AG09319 (cell line): ENCODE results near the gene CPZ.

ENCODE experiments used
- DNase-seq: peaks from one replicate; pipeline ENCODE4 v3.0.0-alpha.2; 2010; ENCODE audit warnings: low read depth; ENCODE audit errors: extremely low read depth
- TF ChIP-seq, protein P1 (sequence below): IDR thresholded peaks from 2 replicates; pipeline ENCODE4 v1.5.1; 2011; ENCODE audit warnings: low read depth, mild to moderate bottlenecking, inconsistent platforms, low read length, moderate library complexity

Gene CPZ

DNA sequence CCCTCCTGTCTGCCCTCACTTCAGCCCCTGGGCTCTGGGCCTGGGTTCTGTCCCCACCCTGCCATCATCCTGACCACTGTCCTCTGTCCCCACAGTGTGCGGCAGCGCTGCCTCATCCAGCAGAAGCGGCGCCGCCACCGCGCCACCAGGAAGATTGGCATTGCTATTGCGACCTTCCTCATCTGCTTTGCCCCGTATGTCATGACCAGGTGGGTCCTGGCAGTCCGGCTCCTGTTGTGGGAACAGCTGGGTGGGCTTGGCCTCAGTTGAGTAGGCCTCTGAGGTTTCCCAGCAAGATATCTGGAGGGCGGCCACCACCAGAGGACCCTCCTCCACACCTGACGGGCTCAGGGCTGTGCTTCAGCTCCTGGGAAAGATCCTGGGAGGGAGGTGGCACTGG is 10.1 kb upstream of the CPZ start:
- no peak for DNase-seq
- TF ChIP-seq, protein P1, sequence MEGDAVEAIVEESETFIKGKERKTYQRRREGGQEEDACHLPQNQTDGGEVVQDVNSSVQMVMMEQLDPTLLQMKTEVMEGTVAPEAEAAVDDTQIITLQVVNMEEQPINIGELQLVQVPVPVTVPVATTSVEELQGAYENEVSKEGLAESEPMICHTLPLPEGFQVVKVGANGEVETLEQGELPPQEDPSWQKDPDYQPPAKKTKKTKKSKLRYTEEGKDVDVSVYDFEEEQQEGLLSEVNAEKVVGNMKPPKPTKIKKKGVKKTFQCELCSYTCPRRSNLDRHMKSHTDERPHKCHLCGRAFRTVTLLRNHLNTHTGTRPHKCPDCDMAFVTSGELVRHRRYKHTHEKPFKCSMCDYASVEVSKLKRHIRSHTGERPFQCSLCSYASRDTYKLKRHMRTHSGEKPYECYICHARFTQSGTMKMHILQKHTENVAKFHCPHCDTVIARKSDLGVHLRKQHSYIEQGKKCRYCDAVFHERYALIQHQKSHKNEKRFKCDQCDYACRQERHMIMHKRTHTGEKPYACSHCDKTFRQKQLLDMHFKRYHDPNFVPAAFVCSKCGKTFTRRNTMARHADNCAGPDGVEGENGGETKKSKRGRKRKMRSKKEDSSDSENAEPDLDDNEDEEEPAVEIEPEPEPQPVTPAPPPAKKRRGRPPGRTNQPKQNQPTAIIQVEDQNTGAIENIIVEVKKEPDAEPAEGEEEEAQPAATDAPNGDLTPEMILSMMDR, result no peak

DNA sequence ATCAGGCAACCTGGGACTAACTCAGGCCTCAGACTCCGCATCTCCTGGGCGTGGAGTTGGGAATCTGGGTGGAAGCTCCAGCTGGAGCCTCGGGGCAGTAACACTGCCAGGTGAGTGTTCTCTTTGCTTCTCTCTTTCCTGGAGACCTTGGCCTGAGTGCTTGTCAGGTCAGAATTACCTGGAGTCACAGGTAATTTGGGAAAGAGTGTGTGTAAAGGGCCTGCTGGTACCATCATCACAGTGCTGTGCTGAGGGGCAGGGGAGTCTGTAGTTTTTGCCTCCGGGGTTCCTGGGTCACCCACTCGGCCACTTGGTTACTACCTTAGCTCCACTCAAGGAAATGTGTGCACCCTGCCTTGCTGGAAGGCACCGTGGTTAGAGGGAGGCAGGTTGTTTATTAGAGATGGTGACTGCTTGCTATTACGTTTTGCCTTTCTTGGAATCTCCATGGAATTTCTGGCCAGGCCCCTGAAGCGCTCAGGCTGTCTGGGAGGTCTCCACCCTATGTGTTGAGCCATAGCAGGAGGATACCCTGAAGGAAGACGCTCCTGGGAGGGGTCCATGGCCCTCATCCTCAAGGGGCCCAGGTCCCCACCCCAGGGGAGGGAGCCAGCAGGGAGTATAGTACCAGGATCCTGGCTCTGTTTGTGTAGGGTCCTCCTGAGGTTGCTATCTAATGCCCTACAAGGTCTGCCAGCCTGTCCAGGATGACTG is 9.5 kb upstream of the CPZ start:
- TF ChIP-seq, protein P1, result no peak
- no peak for DNase-seq

DNA sequence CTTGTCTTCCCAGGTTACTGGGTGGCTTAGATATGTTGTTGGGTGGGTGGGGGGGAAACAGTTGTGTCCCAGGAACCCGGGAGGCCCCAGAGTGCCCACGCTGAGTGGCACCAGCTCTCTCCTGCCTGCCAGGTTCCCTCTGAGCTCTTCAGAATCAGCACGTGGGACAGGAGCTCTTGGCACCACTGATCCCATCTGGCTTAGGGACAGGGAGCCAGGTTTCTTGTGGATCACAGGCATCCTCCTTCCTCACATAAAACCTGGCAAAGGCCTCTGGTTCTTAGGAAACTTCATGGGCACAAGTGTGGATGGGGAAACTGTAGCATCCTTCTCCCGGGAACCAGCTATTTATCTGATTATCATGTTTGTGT is 8.9 kb upstream of the CPZ start:
- TF ChIP-seq, protein P1, result no peak
- no peak for DNase-seq

DNA sequence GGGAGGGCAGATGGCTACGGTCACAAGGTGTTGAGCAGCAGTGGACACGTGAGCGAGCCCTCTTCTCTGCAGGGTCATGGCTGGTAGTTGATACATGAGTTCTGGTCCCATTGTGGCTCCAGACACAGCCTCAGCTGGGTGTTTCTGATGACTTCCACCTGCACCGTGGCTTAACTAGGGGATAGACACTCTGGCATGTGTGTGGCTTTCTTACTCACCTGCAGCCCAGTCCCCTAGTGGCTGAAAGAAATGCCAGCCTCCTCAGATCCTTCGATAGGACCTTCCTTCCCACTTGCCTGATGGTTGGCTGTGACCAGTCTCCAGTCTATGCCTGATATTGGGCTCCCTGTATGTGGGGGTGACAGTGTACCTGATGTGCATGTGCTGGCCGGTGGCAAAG is 7.4 kb upstream of the CPZ start:
- TF ChIP-seq, protein P1, result no peak
- no peak for DNase-seq

DNA sequence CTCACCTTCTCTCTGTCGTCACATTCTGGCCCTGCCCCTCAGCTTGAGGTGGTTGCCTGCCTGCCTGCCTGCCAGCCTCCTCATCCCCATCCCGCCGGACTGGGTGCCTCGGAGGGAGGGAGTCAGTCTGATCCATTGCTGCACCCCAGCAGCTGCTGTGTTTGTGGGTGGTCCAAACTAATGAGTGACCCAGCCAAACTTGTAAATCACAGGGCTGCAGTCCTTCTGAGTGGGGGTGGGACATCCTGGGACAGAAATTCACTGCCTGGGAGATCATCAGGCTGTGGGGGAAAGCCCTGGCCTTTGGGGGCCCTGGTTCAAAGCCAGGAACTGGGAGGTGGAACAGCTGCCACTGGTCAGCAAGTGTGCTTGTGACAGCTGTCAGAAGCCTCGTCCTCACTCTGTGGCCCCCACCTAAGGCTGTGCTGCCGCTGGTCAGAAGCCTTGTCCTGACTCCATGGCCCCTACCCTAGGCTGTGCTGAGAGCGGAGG is 6.8 kb upstream of the CPZ start:
- DNase-seq, result no peak
- TF ChIP-seq, protein P1, result no peak

DNA sequence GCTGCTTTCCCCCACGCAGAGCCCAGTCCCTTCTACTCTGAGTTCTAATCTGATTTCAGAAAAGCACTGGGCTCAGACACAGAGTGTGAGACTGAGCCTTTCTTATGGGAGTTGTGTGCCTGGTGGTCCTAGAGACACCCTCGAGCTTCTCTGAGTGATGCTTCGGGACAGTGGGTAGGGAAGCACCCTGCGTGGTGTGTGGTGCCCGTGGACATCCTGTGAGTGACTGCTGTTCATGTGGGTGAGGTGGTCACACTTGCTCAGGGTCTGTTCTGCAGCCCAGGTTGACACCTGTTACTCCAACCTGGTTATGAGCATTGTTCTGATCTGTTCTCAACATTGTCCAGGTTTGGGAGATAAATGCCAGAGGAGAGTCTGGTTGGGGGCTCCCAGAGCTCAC is 6.3 kb upstream of the CPZ start:
- DNase-seq, result no peak
- TF ChIP-seq, protein P1, result no peak

DNA sequence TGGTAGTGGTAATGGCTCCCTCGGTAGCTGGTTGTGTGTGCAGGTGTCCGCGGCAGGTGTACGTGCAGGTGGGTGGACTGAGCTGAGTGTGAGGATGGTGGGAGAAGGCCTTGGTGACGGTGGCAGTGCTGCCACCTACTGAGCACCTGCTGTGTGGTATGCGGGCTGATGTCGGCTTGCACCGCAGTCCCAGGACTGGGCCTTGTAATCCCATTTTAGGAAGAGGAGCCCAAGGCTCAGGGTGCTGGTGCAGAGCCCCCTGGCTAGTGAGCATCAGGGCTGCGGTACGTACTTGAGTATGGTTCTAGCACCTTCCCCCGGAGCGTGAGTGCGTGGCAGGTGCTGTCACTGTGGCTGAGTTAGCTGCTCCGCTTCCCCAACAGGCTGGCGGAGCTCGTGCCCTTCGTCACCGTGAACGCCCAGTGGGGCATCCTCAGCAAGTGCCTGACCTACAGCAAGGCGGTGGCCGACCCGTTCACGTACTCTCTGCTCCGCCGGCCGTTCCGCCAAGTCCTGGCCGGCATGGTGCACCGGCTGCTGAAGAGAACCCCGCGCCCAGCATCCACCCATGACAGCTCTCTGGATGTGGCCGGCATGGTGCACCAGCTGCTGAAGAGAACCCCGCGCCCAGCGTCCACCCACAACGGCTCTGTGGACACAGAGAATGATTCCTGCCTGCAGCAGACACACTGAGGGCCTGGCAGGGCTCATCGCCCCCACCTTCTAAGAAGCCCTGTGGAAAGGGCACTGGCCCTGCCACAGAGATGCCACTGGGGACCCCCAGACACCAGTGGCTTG is 5.7 kb upstream of the CPZ start:
- DNase-seq, result no peak
- TF ChIP-seq, protein P1, result no peak
